ENCODE data around the gene SIX5. TPM values are rescaled to one million over a fixed set of nuclear protein-coding genes. Genes with fewer than 3 reads are reported as not detected.

SIX5 gene
- total and polyA plus RNA-seq, 2 donors from 2014 or later: 15.2 to 19.4 TPM

GRCh38 chr19:45790942-45791341, 21.9 kb upstream of the SIX5 start:
- Histone ChIP-seq H3K4me3 (ENCODE audit: low read length in 3 of 3) (no peak overlapping the region), H3K36me3 (ENCODE audit: control insufficient read depth in 2 of 3, insufficient read depth in 3 of 3, low read length in 3 of 3) (peaks cover 0 to 20% (median 10%) of the 10 kb centered on the region in 3 donors)
- no peak for FAIRE-seq

GRCh38 chr19:45789035-45789786, 20.2 kb upstream of the SIX5 start:
- Histone ChIP-seq H3K9me3 (ENCODE audit: control insufficient read depth in 2 of 3, insufficient read depth in 1 of 3, low read length in 3 of 3) (no peaks in the 10 kb centered on the region), H3K36me3 (ENCODE audit: control insufficient read depth in 2 of 3, insufficient read depth in 3 of 3, low read length in 3 of 3) (peaks cover 0 to 20% (median 10%) of the 10 kb centered on the region in 3 donors), H3K4me3 (ENCODE audit: low read length in 3 of 3) (no peak overlapping the region), H3K4me1 (ENCODE audit: control insufficient read depth in 2 of 3, insufficient read depth in 2 of 3, low read depth in 1 of 3, low read length in 3 of 3) (peaks cover 0 to 12% (median 7%) of the 10 kb centered on the region in 3 donors), H3K27me3 (ENCODE audit: control insufficient read depth, insufficient read depth, low read length) (no peaks in the 10 kb centered on the region), H3K27ac (ENCODE audit: low read depth in 2 of 2, low read length in 2 of 2) (no peak overlapping the region), H3K9ac (ENCODE audit: low read length in 3 of 3) (no peak overlapping the region)
- no peak for TF ChIP-seq CTCF (IDR thresholded peaks at IDR 0.05; ENCODE audit: borderline replicate concordance, extremely low read depth, insufficient read depth)
- intact Hi-C loops (cut with DNase I): no loop called here
- FAIRE-seq (no peak), DNase-seq (no peak)

More at GRCh38 chr19:45790942-45791341, 21.9 kb upstream of the SIX5 start:
- no peaks in the 10 kb centered on the region for H3K9me3 ChIP-seq (ENCODE audit: control insufficient read depth in 2 of 3, insufficient read depth in 1 of 3, low read length in 3 of 3)
- no peak for TF ChIP-seq CTCF (IDR thresholded peaks at IDR 0.05; ENCODE audit: borderline replicate concordance, extremely low read depth, insufficient read depth)
- H3K27ac ChIP-seq (ENCODE audit: low read depth in 2 of 2, low read length in 2 of 2): no peak overlapping the region
- no peak overlapping the region for H3K9ac ChIP-seq (ENCODE audit: low read length in 3 of 3)
- intact Hi-C loops (cut with DNase I): no loop called here
- H3K27me3 ChIP-seq (ENCODE audit: control insufficient read depth, insufficient read depth, low read length): no peaks in the 10 kb centered on the region
- peaks cover 0 to 12% (median 7%) of the 10 kb centered on the region in 3 donors for H3K4me1 ChIP-seq (ENCODE audit: control insufficient read depth in 2 of 3, insufficient read depth in 2 of 3, low read depth in 1 of 3, low read length in 3 of 3)
- no peak for DNase-seq

GRCh38 chr19:45786533-45786894, 17.5 kb upstream of the SIX5 start:
- DNase-seq (peak in 1 of 5 donors; percentile 78), FAIRE-seq (no peak)
- intact Hi-C loops (cut with DNase I): no loop called here
- Histone ChIP-seq H3K4me3 (ENCODE audit: low read length in 3 of 3) (no peak overlapping the region), H3K36me3 (ENCODE audit: control insufficient read depth in 2 of 3, insufficient read depth in 3 of 3, low read length in 3 of 3) (peaks cover 0 to 20% (median 10%) of the 10 kb centered on the region in 3 donors), H3K27me3 (ENCODE audit: control insufficient read depth, insufficient read depth, low read length) (no peaks in the 10 kb centered on the region), H3K4me1 (ENCODE audit: control insufficient read depth in 2 of 3, insufficient read depth in 2 of 3, low read depth in 1 of 3, low read length in 3 of 3) (peaks cover 0 to 13% (median 0%) of the 10 kb centered on the region in 3 donors), H3K9ac (ENCODE audit: low read length in 3 of 3) (no peak overlapping the region), H3K9me3 (ENCODE audit: control insufficient read depth in 2 of 3, insufficient read depth in 1 of 3, low read length in 3 of 3) (no peaks in the 10 kb centered on the region), H3K27ac (ENCODE audit: low read depth in 2 of 2, low read length in 2 of 2) (no peak overlapping the region)
- TF ChIP-seq CTCF (IDR thresholded peaks at IDR 0.05; ENCODE audit: borderline replicate concordance, extremely low read depth, insufficient read depth): no peak
